ENCODE results near the gene UCN3.
"Not testable (repeated sequence)": the region's sequence is repeated elsewhere in the genome, so short reads cannot be mapped to it uniquely, and the experiment has no call there.

UCN3 gene

DNA sequence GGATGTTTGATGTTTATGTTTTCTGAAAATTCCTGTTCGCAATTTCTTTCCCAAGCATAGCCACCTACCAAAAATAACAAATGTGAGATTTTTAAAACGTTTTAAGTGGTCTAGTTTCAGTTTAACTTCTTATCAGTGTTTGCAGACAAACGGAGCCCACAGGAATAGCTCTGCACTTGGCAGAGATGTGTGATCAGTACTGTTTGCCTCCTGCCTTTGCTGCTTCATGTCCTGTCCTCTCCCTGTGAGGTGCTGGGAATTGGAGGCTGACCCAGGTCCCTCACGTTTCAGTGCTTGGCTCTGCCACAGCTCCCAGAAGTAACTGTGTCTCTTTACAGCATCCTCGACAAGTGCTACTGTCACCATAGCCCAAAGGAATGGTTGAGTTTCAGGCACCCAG lies 1.2 kb downstream of the UCN3 start:
- H3K4me3 ChIP-seq (ENCODE audit: low read length): no peak overlapping the region
- no peaks in the 10 kb centered on the region for H3K4me1 ChIP-seq (ENCODE audit: control insufficient read depth, insufficient read depth, low read length)
- peaks cover 64% of the 10 kb centered on the region for H3K27me3 ChIP-seq (replicated peaks; ENCODE audit: control insufficient read depth, insufficient read depth, low read length)
- no peaks in the 10 kb centered on the region for H3K9me3 ChIP-seq (ENCODE audit: control insufficient read depth, low read length)
- H3K36me3 ChIP-seq (ENCODE audit: control insufficient read depth, insufficient read depth, low read length, severe bottlenecking): no peaks in the 10 kb centered on the region
- DNase-seq (ENCODE audit: low read depth): no peak
- no peak overlapping the region for H3K9ac ChIP-seq (ENCODE audit: low read length)

DNA sequence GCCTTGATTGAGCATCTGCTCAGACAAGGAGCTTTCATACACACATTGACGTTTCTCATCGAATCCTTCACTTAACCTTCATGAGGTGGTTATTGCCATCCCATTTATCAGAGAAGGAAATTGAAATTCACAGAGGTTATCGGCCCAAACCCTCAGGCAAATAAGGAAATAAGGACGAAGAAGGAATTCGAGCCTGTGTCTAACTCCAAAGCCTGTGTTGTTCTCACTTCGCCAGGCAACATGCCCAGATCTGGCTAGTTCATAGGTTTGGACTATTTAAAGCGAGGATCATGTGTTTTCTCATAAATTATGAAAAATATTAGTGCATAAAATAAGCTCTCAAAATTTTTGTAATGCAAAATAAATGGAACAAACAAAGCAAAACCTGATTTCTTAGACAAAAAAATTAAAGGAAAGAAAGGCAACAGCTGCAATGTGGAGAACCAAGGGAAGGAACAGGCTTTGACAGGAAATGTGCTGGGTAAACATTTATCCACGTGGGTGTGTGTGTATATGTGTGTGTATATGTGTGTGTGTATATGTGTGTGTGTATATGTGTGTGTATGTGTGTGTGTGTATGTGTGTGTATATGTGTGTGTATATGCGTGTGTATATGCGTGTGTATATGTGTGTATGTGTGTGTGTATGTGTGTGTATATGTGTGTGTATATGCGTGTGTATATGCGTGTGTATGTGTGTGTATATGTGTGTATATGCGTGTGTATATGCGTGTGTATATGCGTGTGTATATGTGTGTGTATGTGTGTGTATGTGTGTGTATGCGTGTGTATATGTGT lies 4.8 kb downstream of the UCN3 start:
- Histone ChIP-seq H3K4me1 (ENCODE audit: control insufficient read depth, insufficient read depth, low read length) (no peaks in the 10 kb centered on the region), H3K4me3 (ENCODE audit: low read length) (no peak overlapping the region), H3K9ac (ENCODE audit: low read length) (no peak overlapping the region), H3K36me3 (ENCODE audit: control insufficient read depth, insufficient read depth, low read length, severe bottlenecking) (no peaks in the 10 kb centered on the region), H3K9me3 (ENCODE audit: control insufficient read depth, low read length) (no peaks in the 10 kb centered on the region), H3K27me3 (replicated peaks; ENCODE audit: control insufficient read depth, insufficient read depth, low read length) (peaks cover 35% of the 10 kb centered on the region)
- DNase-seq (ENCODE audit: low read depth): no peak

DNA sequence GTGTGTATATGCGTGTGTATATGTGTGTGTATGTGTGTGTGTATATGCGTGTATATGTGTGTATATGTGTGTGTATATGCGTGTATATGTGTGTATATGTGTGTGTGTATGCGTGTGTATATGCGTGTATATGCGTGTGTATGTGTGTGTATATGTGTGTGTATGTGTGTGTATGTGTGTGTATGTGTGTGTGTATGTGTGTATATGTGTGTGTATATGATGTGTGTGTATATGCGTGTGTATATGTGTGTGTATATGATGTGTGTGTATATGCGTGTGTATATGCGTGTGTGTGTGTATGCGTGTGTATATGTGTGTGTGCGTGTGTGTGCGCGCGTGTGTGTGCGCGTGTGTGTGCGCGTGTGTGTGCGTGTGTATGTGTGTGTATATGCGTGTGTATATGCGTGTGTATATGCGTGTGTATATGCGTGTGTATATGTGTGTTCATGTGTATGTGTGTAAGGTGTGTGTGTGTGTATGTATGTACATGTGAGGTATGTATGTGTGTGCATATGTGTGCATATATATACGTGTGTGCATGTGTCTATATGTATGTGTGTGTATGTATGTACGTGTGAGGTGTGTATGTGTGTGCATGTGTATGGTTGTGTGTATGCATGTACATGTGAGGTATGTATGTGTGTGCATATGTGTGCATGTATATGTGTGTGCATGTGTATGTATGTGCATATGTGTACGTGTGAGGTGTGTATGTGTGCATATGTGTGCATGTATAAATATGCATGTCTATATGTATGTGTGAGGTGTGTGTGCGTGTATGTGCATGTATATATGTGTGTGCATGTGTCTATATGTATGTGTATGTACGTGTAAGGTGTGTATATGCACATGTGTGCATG lies 6.0 kb downstream of the UCN3 start:
- Histone ChIP-seq H3K9me3 (ENCODE audit: control insufficient read depth, low read length) (no peaks in the 10 kb centered on the region), H3K4me3 (ENCODE audit: low read length) (no peak overlapping the region), H3K4me1 (ENCODE audit: control insufficient read depth, insufficient read depth, low read length) (no peaks in the 10 kb centered on the region), H3K36me3 (ENCODE audit: control insufficient read depth, insufficient read depth, low read length, severe bottlenecking) (no peaks in the 10 kb centered on the region), H3K27me3 (replicated peaks; ENCODE audit: control insufficient read depth, insufficient read depth, low read length) (peaks cover 25% of the 10 kb centered on the region), H3K9ac (ENCODE audit: low read length) (no peak overlapping the region)
- no peak for DNase-seq (ENCODE audit: low read depth)

DNA sequence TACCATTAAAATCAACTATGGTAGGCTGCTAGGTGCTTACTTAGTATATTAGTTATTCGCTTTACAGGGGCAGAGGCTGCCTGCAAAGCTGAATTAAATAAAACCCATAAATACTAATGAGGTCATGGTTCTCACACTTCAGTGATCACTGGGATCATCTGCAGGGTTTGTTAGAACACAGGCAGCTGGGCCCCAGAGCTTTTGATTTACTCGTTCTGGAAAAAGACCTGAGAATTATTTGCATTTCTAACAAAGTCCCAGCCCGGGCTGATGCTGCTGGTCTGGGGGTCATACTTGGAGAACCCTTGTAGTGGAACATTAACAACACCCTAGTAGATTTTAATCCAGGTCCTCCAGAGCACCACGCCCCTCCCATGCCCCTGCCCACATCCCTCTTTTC lies 8.5 kb downstream of the UCN3 start:
- no peaks in the 10 kb centered on the region for H3K9me3 ChIP-seq (ENCODE audit: control insufficient read depth, low read length)
- no peaks in the 10 kb centered on the region for H3K36me3 ChIP-seq (ENCODE audit: control insufficient read depth, insufficient read depth, low read length, severe bottlenecking)
- H3K9ac ChIP-seq (ENCODE audit: low read length): no peak overlapping the region
- no peaks in the 10 kb centered on the region for H3K4me1 ChIP-seq (ENCODE audit: control insufficient read depth, insufficient read depth, low read length)
- no peak for DNase-seq (ENCODE audit: low read depth)
- peaks cover 3% of the 10 kb centered on the region for H3K27me3 ChIP-seq (replicated peaks; ENCODE audit: control insufficient read depth, insufficient read depth, low read length)
- no peak overlapping the region for H3K4me3 ChIP-seq (ENCODE audit: low read length)

DNA sequence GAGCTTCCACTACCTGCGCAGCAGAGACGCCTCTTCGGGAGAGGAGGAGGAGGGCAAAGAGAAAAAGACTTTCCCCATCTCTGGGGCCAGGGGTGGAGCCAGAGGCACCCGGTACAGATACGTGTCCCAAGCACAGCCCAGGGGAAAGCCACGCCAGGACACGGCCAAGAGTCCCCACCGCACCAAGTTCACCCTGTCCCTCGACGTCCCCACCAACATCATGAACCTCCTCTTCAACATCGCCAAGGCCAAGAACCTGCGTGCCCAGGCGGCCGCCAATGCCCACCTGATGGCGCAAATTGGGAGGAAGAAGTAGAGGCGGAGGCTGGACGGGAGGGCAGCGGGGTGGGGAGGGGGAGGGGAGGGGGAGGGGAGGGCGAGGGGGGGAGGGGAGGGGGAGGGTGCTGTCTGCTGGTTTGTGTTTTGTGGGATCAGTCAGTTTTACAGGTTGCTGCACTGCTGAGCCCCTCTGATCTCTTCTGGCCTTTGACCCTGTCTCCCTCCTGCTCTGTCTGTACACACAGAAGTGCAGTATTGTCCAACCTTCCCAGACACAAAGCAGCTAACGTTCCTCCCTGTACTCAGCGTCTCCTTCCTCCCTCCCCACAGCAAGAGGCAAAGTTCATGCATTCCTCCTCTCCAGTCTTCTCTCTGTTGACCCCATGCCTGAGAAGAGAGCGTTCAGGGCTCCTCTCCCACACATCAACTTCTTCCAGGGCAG lies 9.3 kb downstream of the UCN3 start:
- Histone ChIP-seq H3K9me3 (ENCODE audit: control insufficient read depth, low read length) (no peaks in the 10 kb centered on the region), H3K36me3 (ENCODE audit: control insufficient read depth, insufficient read depth, low read length, severe bottlenecking) (no peaks in the 10 kb centered on the region), H3K4me1 (ENCODE audit: control insufficient read depth, insufficient read depth, low read length) (no peaks in the 10 kb centered on the region), H3K27me3 (replicated peaks; ENCODE audit: control insufficient read depth, insufficient read depth, low read length) (no peaks in the 10 kb centered on the region), H3K9ac (ENCODE audit: low read length) (no peak overlapping the region), H3K4me3 (ENCODE audit: low read length) (no peak overlapping the region)
- DNase-seq (ENCODE audit: low read depth): no peak

DNA sequence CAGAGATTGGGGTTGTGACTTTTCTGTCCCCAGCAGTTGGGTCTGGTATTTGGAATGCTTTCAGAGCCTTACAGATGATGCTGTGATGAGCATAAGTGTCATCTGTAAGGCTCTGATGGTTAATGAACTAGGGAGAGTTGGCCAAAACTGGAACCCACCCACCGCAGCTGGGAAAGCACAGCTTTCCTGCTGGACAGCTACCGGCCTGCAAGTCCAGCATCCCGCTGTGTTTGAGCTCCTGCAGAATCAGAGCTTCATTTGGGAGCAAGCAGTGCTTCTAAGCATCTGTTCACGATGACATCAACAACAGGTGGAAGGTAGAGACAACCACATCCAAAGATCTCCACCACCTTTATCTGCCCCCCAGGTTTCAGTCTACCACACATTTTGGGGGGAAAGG lies 11.7 kb downstream of the UCN3 start:
- Histone ChIP-seq H3K4me1 (ENCODE audit: control insufficient read depth, insufficient read depth, low read length) (no peaks in the 10 kb centered on the region), H3K9me3 (ENCODE audit: control insufficient read depth, low read length) (peaks cover 3% of the 10 kb centered on the region), H3K4me3 (ENCODE audit: low read length) (no peak overlapping the region), H3K9ac (ENCODE audit: low read length) (no peak overlapping the region), H3K36me3 (ENCODE audit: control insufficient read depth, insufficient read depth, low read length, severe bottlenecking) (no peaks in the 10 kb centered on the region), H3K27me3 (replicated peaks; ENCODE audit: control insufficient read depth, insufficient read depth, low read length) (no peaks in the 10 kb centered on the region)
- peak; percentile 1 for DNase-seq (ENCODE audit: low read depth)

DNA sequence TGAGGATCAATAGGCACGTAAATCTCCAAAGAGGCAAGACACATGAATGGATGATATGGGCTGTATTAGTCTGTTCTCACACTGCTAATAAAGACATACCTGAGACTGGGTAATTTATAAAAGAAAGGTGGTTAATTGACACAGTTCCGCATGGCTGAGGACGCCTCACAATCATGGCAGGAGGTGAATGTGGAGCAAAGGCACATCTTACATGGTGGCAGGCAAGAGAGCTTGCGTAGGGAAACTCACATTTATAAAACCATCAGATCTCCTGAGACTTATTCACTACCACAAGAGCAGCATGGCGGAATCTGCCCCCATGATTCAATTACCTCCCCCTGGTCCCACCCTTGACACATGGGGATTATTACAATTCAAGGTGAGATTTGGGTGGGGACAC lies 14.4 kb downstream of the UCN3 start:
- not testable (repeated sequence) for H3K9me3 ChIP-seq (ENCODE audit: control insufficient read depth, low read length); DNase-seq (ENCODE audit: low read depth); H3K4me1 ChIP-seq (ENCODE audit: control insufficient read depth, insufficient read depth, low read length); H3K4me3 ChIP-seq (ENCODE audit: low read length); H3K27me3 ChIP-seq (replicated peaks; ENCODE audit: control insufficient read depth, insufficient read depth, low read length); H3K9ac ChIP-seq (ENCODE audit: low read length); H3K36me3 ChIP-seq (ENCODE audit: control insufficient read depth, insufficient read depth, low read length, severe bottlenecking)

DNA sequence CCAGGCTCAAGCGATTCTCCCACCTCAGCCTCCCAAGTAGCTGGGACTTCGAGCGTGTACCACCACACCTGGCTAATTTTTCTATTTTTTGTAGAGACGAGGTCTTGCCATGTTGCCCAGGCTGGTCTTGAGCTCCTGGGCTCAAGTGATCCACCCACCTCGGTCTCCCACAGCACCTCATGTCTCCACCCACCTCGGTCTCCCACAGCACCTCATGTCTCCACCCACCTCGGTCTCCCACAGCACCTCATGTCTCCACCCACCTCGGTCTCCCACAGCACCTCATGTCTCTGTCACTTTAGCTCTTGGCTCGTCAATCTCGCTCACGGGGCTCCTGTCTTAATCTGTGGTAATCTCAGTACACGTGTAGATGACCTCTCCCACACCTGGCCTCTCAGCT lies 15.6 kb downstream of the UCN3 start:
- not testable (repeated sequence) for H3K4me3 ChIP-seq (ENCODE audit: low read length); H3K4me1 ChIP-seq (ENCODE audit: control insufficient read depth, insufficient read depth, low read length); H3K9ac ChIP-seq (ENCODE audit: low read length); H3K36me3 ChIP-seq (ENCODE audit: control insufficient read depth, insufficient read depth, low read length, severe bottlenecking); H3K27me3 ChIP-seq (replicated peaks; ENCODE audit: control insufficient read depth, insufficient read depth, low read length); H3K9me3 ChIP-seq (ENCODE audit: control insufficient read depth, low read length); DNase-seq (ENCODE audit: low read depth)

DNA sequence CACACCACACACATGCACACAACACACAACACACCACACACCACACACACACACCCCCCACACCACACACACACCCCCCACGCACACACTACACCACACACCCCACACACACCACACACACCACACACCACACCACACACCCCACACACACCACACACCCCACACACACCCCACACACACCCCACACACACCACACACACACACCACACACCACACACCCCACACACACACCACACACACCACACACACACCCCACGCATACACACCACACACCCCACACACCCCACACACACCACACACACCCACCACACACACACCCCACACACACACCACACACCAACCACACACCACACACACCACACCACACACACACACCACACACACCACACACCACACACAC lies 16.4 kb downstream of the UCN3 start:
- no peak overlapping the region for H3K4me3 ChIP-seq (ENCODE audit: low read length)

DNA sequence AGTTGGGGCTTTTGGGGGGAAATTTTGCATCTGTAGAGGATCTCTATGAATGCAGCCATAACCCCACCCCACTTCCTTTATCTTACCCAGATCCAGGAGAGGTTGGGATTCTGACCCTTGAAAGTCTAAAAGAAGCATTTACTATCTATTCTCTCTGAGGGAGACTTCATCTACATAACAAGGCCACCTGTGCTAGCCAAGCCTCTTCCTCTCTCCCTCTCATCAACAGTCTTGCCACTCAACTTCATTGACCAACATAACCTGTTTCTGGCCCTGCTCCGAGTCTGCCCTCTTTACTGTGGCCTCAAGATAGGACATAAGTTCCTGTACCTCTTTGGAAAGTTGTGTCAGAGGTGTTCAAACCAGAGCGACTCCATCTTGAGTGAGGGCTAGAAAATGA lies 20.5 kb downstream of the UCN3 start:
- Histone ChIP-seq H3K36me3 (ENCODE audit: control insufficient read depth, insufficient read depth, low read length, severe bottlenecking) (no peaks in the 10 kb centered on the region), H3K4me3 (ENCODE audit: low read length) (no peak overlapping the region), H3K9me3 (ENCODE audit: control insufficient read depth, low read length) (peaks cover 17% of the 10 kb centered on the region), H3K27me3 (replicated peaks; ENCODE audit: control insufficient read depth, insufficient read depth, low read length) (no peaks in the 10 kb centered on the region), H3K9ac (ENCODE audit: low read length) (no peak overlapping the region), H3K4me1 (ENCODE audit: control insufficient read depth, insufficient read depth, low read length) (no peaks in the 10 kb centered on the region)
- DNase-seq (ENCODE audit: low read depth): no peak

More for the DNA sequence above, 16.4 kb downstream of the UCN3 start:
- Histone ChIP-seq H3K27me3 (replicated peaks; ENCODE audit: control insufficient read depth, insufficient read depth, low read length) (no peaks in the 10 kb centered on the region), H3K9ac (ENCODE audit: low read length) (no peak overlapping the region), H3K4me1 (ENCODE audit: control insufficient read depth, insufficient read depth, low read length) (no peaks in the 10 kb centered on the region), H3K9me3 (ENCODE audit: control insufficient read depth, low read length) (peaks cover 3% of the 10 kb centered on the region), H3K36me3 (ENCODE audit: control insufficient read depth, insufficient read depth, low read length, severe bottlenecking) (no peaks in the 10 kb centered on the region)
- DNase-seq (ENCODE audit: low read depth): no peak

DNA sequence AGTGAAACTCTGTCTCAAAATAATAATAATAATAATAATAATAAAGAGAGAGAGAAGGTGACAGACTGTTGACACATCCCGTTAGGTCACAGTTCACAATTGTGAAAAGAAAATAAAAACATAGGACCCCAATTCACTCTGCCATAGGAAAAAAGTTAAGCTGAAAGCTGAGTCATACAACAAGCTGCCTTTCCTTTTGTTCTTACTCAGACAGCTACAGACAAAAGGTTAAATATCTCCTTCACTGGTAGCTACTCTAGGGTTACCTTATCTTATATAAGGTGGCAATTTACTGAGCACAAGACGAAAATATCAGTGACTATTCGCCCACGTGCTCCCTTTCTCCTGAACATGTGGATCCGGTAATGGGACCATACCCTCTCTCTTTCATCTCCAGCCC lies 22.4 kb downstream of the UCN3 start:
- Histone ChIP-seq H3K27me3 (replicated peaks; ENCODE audit: control insufficient read depth, insufficient read depth, low read length) (no peaks in the 10 kb centered on the region), H3K4me1 (ENCODE audit: control insufficient read depth, insufficient read depth, low read length) (no peaks in the 10 kb centered on the region), H3K4me3 (ENCODE audit: low read length) (no peak overlapping the region), H3K9ac (ENCODE audit: low read length) (no peak overlapping the region), H3K9me3 (ENCODE audit: control insufficient read depth, low read length) (peaks cover 35% of the 10 kb centered on the region), H3K36me3 (ENCODE audit: control insufficient read depth, insufficient read depth, low read length, severe bottlenecking) (no peaks in the 10 kb centered on the region)
- DNase-seq (ENCODE audit: low read depth): no peak
